Trophoblast cell (in vitro differentiated cells and primary cell): Measurements from ENCODE around the gene DOCK10.

ENCODE experiments used
- DNase-seq, 2 donors: peaks; one replicate each; pipeline ENCODE4 v3.0.0-alpha.2; 2016
- H2AFZ ChIP-seq: 2 replicates; pipeline ENCODE4 v1.6.1; 2013; ENCODE audit warnings: low read length, moderate library complexity, mild to moderate bottlenecking; ENCODE audit not compliant: insufficient read depth, poor library complexity
- H2AK5ac ChIP-seq: 2 replicates; pipeline ENCODE4 v1.6.1; 2013; ENCODE audit warnings: mild to moderate bottlenecking, low read length
- H2BK120ac ChIP-seq: 2 replicates; pipeline ENCODE4 v1.6.1; 2013; ENCODE audit warnings: low read length, mild to moderate bottlenecking, moderate library complexity; ENCODE audit not compliant: insufficient read depth, poor library complexity
- H2BK12ac ChIP-seq: 2 replicates; pipeline ENCODE4 v1.6.1; 2013; ENCODE audit warnings: mild to moderate bottlenecking, low read length, moderate library complexity
- H2BK5ac ChIP-seq: 2 replicates; pipeline ENCODE4 v1.6.1; 2013; ENCODE audit warnings: low read length, low read depth, moderate library complexity, mild to moderate bottlenecking; ENCODE audit not compliant: poor library complexity
- H3K14ac ChIP-seq: 2 replicates; pipeline ENCODE4 v1.6.1; 2013; ENCODE audit warnings: mild to moderate bottlenecking, low read length
- H3K18ac ChIP-seq: 2 replicates; pipeline ENCODE4 v1.6.1; 2013; ENCODE audit warnings: mild to moderate bottlenecking, low read length
- H3K23ac ChIP-seq: 2 replicates; pipeline ENCODE4 v1.6.1; 2013; ENCODE audit warnings: low read length
- H3K27ac ChIP-seq: 2 replicates; pipeline ENCODE4 v1.5.1; 2013; ENCODE audit warnings: low read depth, mild to moderate bottlenecking, inconsistent platforms, low read length, moderate library complexity
- H3K27me3 ChIP-seq: 2 replicates; pipeline ENCODE4 v1.6.1; 2013; ENCODE audit warnings: inconsistent platforms, mild to moderate bottlenecking, low read length, moderate library complexity; ENCODE audit not compliant: insufficient read depth
- H3K36me3 ChIP-seq, 2 experiments: 1 replicate in 1 of 2; 2 replicates in 1 of 2; pipeline ENCODE4 v1.6.1; 2013; ENCODE audit warnings: low read length in 2 of 2, mild to moderate bottlenecking in 2 of 2, moderate library complexity in 1 of 2; ENCODE audit not compliant: insufficient read depth in 2 of 2, control insufficient read depth in 1 of 2
- H3K4ac ChIP-seq: 2 replicates; pipeline ENCODE4 v1.6.1; 2013; ENCODE audit warnings: low read depth, mild to moderate bottlenecking, low read length, moderate library complexity
- H3K4me1 ChIP-seq, 2 experiments: 1 replicate in 1 of 2; 2 replicates in 1 of 2; pipeline ENCODE4 v1.6.1; 2013; ENCODE audit warnings: low read length in 2 of 2, mild to moderate bottlenecking in 2 of 2, moderate library complexity in 1 of 2; ENCODE audit not compliant: insufficient read depth in 2 of 2, control insufficient read depth in 1 of 2
- H3K4me2 ChIP-seq: 2 replicates; pipeline ENCODE4 v1.6.1; 2013; ENCODE audit warnings: inconsistent platforms, mild to moderate bottlenecking, low read length, moderate library complexity
- H3K4me3 ChIP-seq: 2 replicates; pipeline ENCODE4 v1.5.1; 2013; ENCODE audit warnings: mild to moderate bottlenecking, low read depth, low read length, inconsistent platforms
- H3K79me1 ChIP-seq: one replicate; pipeline ENCODE4 v1.6.1; 2013; ENCODE audit warnings: low read length
- H3K79me2 ChIP-seq: 2 replicates; pipeline ENCODE4 v1.6.1; 2013; ENCODE audit warnings: low read length, mild to moderate bottlenecking; ENCODE audit not compliant: control insufficient read depth, insufficient read depth, poor library complexity
- H3K9ac ChIP-seq: 2 replicates; pipeline ENCODE4 v1.6.1; 2013; ENCODE audit warnings: mild to moderate bottlenecking, low read length
- H3K9me3 ChIP-seq: 2 replicates; pipeline ENCODE4 v1.6.1; 2013; ENCODE audit warnings: low read depth, mild to moderate bottlenecking, control low read depth, inconsistent platforms, low read length; ENCODE audit not compliant: insufficient read depth
- H4K12ac ChIP-seq: 2 replicates; pipeline ENCODE4 v1.6.1; 2013; ENCODE audit warnings: low read depth, mild to moderate bottlenecking, low read length, moderate library complexity
- H4K8ac ChIP-seq: 2 replicates; pipeline ENCODE4 v1.6.1; 2013; ENCODE audit warnings: low read depth, mild to moderate bottlenecking, low read length, moderate library complexity
- H4K91ac ChIP-seq: one replicate; pipeline ENCODE4 v1.6.1; 2013; ENCODE audit warnings: low read depth, mild to moderate bottlenecking, low read length, moderate library complexity
- WGBS: extraction: QIAGEN DNeasy Blood & Tissue Kit; methylation state at CpG from one replicate; pipeline ENCODE4 v1.1.7; 2013; ENCODE audit warnings: missing lambda C conversion rate; ENCODE audit not compliant: insufficient read length, insufficient coverage; ENCODE audit errors: extremely low coverage; 5-methylcytosine and 5-hydroxymethylcytosine counted together

Gene DOCK10

DNA sequence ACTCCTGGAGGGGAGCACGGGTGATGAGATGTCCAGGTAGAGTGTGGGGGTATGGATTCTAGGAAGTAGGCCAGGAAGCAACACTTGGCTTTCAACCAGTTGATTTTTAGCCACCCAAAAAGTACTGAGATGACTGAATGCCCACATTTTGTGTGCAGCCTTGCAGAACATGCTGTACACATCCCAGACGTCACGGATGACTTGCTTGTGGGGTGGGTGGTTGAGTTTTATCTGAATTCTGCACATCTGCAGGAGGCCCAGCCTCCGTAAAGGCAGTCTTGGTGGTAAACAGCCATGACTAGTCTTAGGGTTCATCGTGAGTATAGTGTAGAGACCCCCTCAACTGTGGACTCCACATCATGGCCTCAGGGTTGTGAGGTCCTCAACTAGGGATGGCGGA is 272.8 kb downstream of the DOCK10 start:
- no peak overlapping the region for H3K23ac ChIP-seq
- H2AFZ ChIP-seq = no peak overlapping the region
- H3K4me1 ChIP-seq = no peaks in the 10 kb centered on the region
- H3K4ac ChIP-seq = no peak overlapping the region
- H3K79me2 ChIP-seq = no peaks in the 10 kb centered on the region
- peaks cover 2% of the 10 kb centered on the region for H3K9me3 ChIP-seq
- H2BK12ac ChIP-seq = no peak overlapping the region
- no peak overlapping the region for H3K18ac ChIP-seq
- H4K91ac ChIP-seq = no peak overlapping the region
- no peak overlapping the region for H3K14ac ChIP-seq
- H4K8ac ChIP-seq = no peak overlapping the region
- no peak overlapping the region for H2BK120ac ChIP-seq
- H3K27me3 ChIP-seq = no peaks in the 10 kb centered on the region
- H4K12ac ChIP-seq = no peak overlapping the region
- no peak overlapping the region for H3K27ac ChIP-seq
- H3K9ac ChIP-seq = no peak overlapping the region
- no peak overlapping the region for H2AK5ac ChIP-seq
- no peak overlapping the region for H3K4me2 ChIP-seq
- no peak overlapping the region for H3K4me3 ChIP-seq
- no peaks in the 10 kb centered on the region for H3K79me1 ChIP-seq
- no peak overlapping the region for H2BK5ac ChIP-seq
- DNase-seq = no peak
- no CpG with 5 or more reads among the region's 6 CpGs for WGBS
- no peaks in the 10 kb centered on the region for H3K36me3 ChIP-seq

DNA sequence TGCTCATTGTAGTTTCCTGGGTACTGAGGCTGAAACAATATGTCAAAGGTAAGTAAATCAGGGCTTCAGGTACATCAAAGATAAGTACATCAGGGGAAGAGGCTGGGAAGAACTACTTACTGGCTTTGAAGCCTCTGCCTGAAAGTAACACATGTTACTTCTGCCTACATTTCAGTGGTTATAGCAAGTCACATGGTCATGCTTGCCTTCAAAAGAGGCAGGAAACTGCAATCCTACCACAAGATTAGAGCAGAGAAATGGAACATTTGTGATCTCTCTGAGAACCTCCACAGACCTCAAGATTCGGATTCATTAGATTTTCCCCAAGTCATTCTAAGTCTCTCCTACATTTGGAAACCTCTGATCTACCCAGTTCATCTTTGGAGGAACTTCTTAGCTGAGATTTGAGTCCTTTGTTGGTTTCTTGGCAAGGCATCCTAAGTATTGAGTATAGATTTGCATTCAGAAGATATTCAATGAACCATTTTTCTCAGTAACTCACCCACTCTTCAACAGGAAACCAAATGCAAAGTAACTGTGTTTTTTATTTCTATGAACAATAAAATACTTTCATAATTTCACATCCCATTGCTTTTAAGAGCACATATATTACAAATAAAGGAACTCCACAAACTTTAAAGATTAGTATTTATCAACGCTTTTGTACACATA is 277.6 kb downstream of the DOCK10 start:
- H2BK5ac ChIP-seq = no peak overlapping the region
- no peak overlapping the region for H3K4me3 ChIP-seq
- H3K27ac ChIP-seq = no peak overlapping the region
- no peak overlapping the region for H3K4me2 ChIP-seq
- H4K12ac ChIP-seq = no peak overlapping the region
- no peak overlapping the region for H4K91ac ChIP-seq
- no peaks in the 10 kb centered on the region for H3K79me1 ChIP-seq
- DNase-seq = no peak
- H3K23ac ChIP-seq = no peak overlapping the region
- no peak overlapping the region for H2AFZ ChIP-seq
- no peaks in the 10 kb centered on the region for H3K36me3 ChIP-seq
- H2BK120ac ChIP-seq = no peak overlapping the region
- H3K18ac ChIP-seq = no peak overlapping the region
- H2BK12ac ChIP-seq = no peak overlapping the region
- no peak overlapping the region for H3K9ac ChIP-seq
- no peaks in the 10 kb centered on the region for H3K4me1 ChIP-seq
- no peak overlapping the region for H2AK5ac ChIP-seq
- no peaks in the 10 kb centered on the region for H3K79me2 ChIP-seq
- H3K9me3 ChIP-seq = no peaks in the 10 kb centered on the region
- no CpG with 5 or more reads among the region's 2 CpGs for WGBS
- H3K14ac ChIP-seq = no peak overlapping the region
- H3K4ac ChIP-seq = no peak overlapping the region
- no peak overlapping the region for H4K8ac ChIP-seq
- no peaks in the 10 kb centered on the region for H3K27me3 ChIP-seq

- no peak overlapping the region for H2BK120ac ChIP-seq
- H2AK5ac ChIP-seq = no peak overlapping the region
- no peaks in the 10 kb centered on the region for H3K27me3 ChIP-seq
- no peak overlapping the region for H3K18ac ChIP-seq
- no peak overlapping the region for H3K23ac ChIP-seq
- no peak overlapping the region for H2BK12ac ChIP-seq
- no peak overlapping the region for H4K91ac ChIP-seq
- H3K27ac ChIP-seq = no peak overlapping the region
- no peak overlapping the region for H3K4me3 ChIP-seq
- no peaks in the 10 kb centered on the region for H3K79me2 ChIP-seq
- H4K8ac ChIP-seq = no peak overlapping the region
- no peak overlapping the region for H2AFZ ChIP-seq
- H3K4ac ChIP-seq = no peak overlapping the region
- WGBS = no CpG with 5 or more reads among the region's 3 CpGs
- H4K12ac ChIP-seq = no peak overlapping the region
- no peaks in the 10 kb centered on the region for H3K36me3 ChIP-seq
- no peaks in the 10 kb centered on the region for H3K79me1 ChIP-seq
- no peak overlapping the region for H2BK5ac ChIP-seq
- no peak overlapping the region for H3K9ac ChIP-seq
- H3K14ac ChIP-seq = no peak overlapping the region
- no peak for DNase-seq
- H3K4me1 ChIP-seq = no peaks in the 10 kb centered on the region
- peaks cover 9% of the 10 kb centered on the region for H3K9me3 ChIP-seq
- H3K4me2 ChIP-seq = no peak overlapping the region
Measured at GRCh38 chr2:224757934-224758548, 284.2 kb downstream of the DOCK10 start.

GRCh38 chr2:224753743-224754540 is 288.3 kb downstream of the DOCK10 start:
- Histone ChIP-seq H3K4me2 (no peak overlapping the region), H3K23ac (no peak overlapping the region), H3K18ac (no peak overlapping the region), H3K14ac (no peak overlapping the region), H3K27ac (no peak overlapping the region), H4K8ac (no peak overlapping the region), H3K27me3 (no peaks in the 10 kb centered on the region), H4K91ac (no peak overlapping the region), H3K4me3 (no peak overlapping the region), H3K4ac (no peak overlapping the region), H2BK12ac (no peak overlapping the region), H2AK5ac (no peak overlapping the region), H2BK5ac (no peak overlapping the region), H3K79me1 (no peaks in the 10 kb centered on the region), H4K12ac (no peak overlapping the region), H3K9ac (no peak overlapping the region), H3K9me3 (peaks cover 9% of the 10 kb centered on the region), H3K36me3 (no peaks in the 10 kb centered on the region), H3K79me2 (no peaks in the 10 kb centered on the region), H2AFZ (no peak overlapping the region), H2BK120ac (no peak overlapping the region), H3K4me1 (no peaks in the 10 kb centered on the region)
- no CpG with 5 or more reads among the region's 1 CpG for WGBS
- DNase-seq = no peak
